Duodenal mucosa (tissue), 2 donors: ENCODE measurements around the gene MRPL16.
"Not testable (repeated sequence)": the region's sequence is repeated elsewhere in the genome, so short reads cannot be mapped to it uniquely, and the experiment has no call there.

Experiments
- H3K27ac ChIP-seq: one replicate; pipeline ENCODE4 v1.7.0; 2013; ENCODE audit warnings: low read depth, low read length
- H3K27me3 ChIP-seq, 2 donors: one replicate each; pipeline ENCODE4 v1.7.0; 2013; ENCODE audit warnings: low read length in 2 of 2, control low read depth in 1 of 2; ENCODE audit not compliant: insufficient read depth in 2 of 2, control insufficient read depth in 1 of 2
- H3K36me3 ChIP-seq, 2 donors: one replicate each; pipeline ENCODE4 v1.7.0; 2013; ENCODE audit warnings: low read length in 2 of 2, control low read depth in 1 of 2; ENCODE audit not compliant: insufficient read depth in 2 of 2, control insufficient read depth in 1 of 2
- H3K4me1 ChIP-seq, 2 donors: one replicate each; pipeline ENCODE4 v1.7.0; 2013; ENCODE audit warnings: low read length in 2 of 2, control low read depth in 1 of 2; ENCODE audit not compliant: insufficient read depth in 2 of 2, control insufficient read depth in 1 of 2
- H3K4me3 ChIP-seq, 2 donors: one replicate each; pipeline ENCODE4 v1.7.0; 2013; ENCODE audit warnings: low read length in 2 of 2, low read depth in 1 of 2
- H3K9ac ChIP-seq, 2 donors: one replicate each; pipeline ENCODE4 v1.7.0; 2013; ENCODE audit warnings: low read length in 2 of 2, low read depth in 1 of 2
- H3K9me3 ChIP-seq, 2 donors: one replicate each; pipeline ENCODE4 v1.7.0; 2013; ENCODE audit warnings: low read length in 2 of 2, control low read depth in 1 of 2; ENCODE audit not compliant: control insufficient read depth in 1 of 2

Gene MRPL16

GRCh38 chr11:59845399-59845798 lies 34.8 kb upstream of the MRPL16 start, which contains the start of gene CBLIF:
CBLIF (minus strand) TSS chr11:59845499; CDS start chr11:59845453, 46 bp downstream.
- Histone ChIP-seq H3K27ac (no peak within 1 kb of the TSS), H3K36me3 (no peaks in the 10 kb centered on the region), H3K9ac (no peak within 1 kb of the TSS), H3K27me3 (no peaks in the 10 kb centered on the region), H3K4me3 (no peak within 1 kb of the TSS), H3K4me1 (peaks cover 4 to 7% of the 10 kb centered on the region in 2 donors), H3K9me3 (no peaks in the 10 kb centered on the region)

GRCh38 chr11:59842316-59842715 lies 31.7 kb upstream of the MRPL16 start:
- H3K9me3 ChIP-seq, result no peaks in the 10 kb centered on the region
- H3K4me1 ChIP-seq, result no peaks in the 10 kb centered on the region
- no peaks in the 10 kb centered on the region for H3K36me3 ChIP-seq
- no peak overlapping the region for H3K9ac ChIP-seq
- H3K4me3 ChIP-seq, result no peak overlapping the region
- H3K27ac ChIP-seq, result no peak overlapping the region
- H3K27me3 ChIP-seq, result no peaks in the 10 kb centered on the region

GRCh38 chr11:59841514-59841913 lies 30.9 kb upstream of the MRPL16 start:
- Histone ChIP-seq H3K4me1 (no peaks in the 10 kb centered on the region), H3K27ac (no peak overlapping the region), H3K36me3 (no peaks in the 10 kb centered on the region), H3K9me3 (no peaks in the 10 kb centered on the region), H3K9ac (no peak overlapping the region), H3K4me3 (no peak overlapping the region), H3K27me3 (peaks cover 0 to 3% of the 10 kb centered on the region in 2 donors)

GRCh38 chr11:59839615-59840014 lies 29.0 kb upstream of the MRPL16 start:
- Histone ChIP-seq H3K4me3 (no peak overlapping the region), H3K4me1 (no peaks in the 10 kb centered on the region), H3K9ac (no peak overlapping the region), H3K9me3 (no peaks in the 10 kb centered on the region), H3K27ac (no peak overlapping the region), H3K27me3 (peaks cover 0 to 3% of the 10 kb centered on the region in 2 donors), H3K36me3 (no peaks in the 10 kb centered on the region)

GRCh38 chr11:59833602-59834001 lies 23.0 kb upstream of the MRPL16 start:
- no peaks in the 10 kb centered on the region for H3K9me3 ChIP-seq
- no peak overlapping the region for H3K9ac ChIP-seq
- H3K36me3 ChIP-seq, result no peaks in the 10 kb centered on the region
- H3K4me1 ChIP-seq, result no peaks in the 10 kb centered on the region
- H3K4me3 ChIP-seq, result no peak overlapping the region
- no peak overlapping the region for H3K27ac ChIP-seq
- H3K27me3 ChIP-seq, result peaks cover 0 to 3% of the 10 kb centered on the region in 2 donors

GRCh38 chr11:59829358-59829757 lies 18.8 kb upstream of the MRPL16 start:
- no peaks in the 10 kb centered on the region for H3K9me3 ChIP-seq
- no peaks in the 10 kb centered on the region for H3K4me1 ChIP-seq
- no peak overlapping the region for H3K4me3 ChIP-seq
- H3K27ac ChIP-seq, result no peak overlapping the region
- H3K9ac ChIP-seq, result no peak overlapping the region
- no peaks in the 10 kb centered on the region for H3K36me3 ChIP-seq
- H3K27me3 ChIP-seq, result no peaks in the 10 kb centered on the region

GRCh38 chr11:59822989-59823566 lies 12.5 kb upstream of the MRPL16 start:
- Histone ChIP-seq H3K27ac (no peak overlapping the region), H3K4me3 (no peak overlapping the region), H3K27me3 (no peaks in the 10 kb centered on the region), H3K9me3 (no peaks in the 10 kb centered on the region), H3K4me1 (no peaks in the 10 kb centered on the region), H3K36me3 (no peaks in the 10 kb centered on the region), H3K9ac (no peak overlapping the region)

- Histone ChIP-seq H3K4me3 (no peak overlapping the region), H3K4me1 (no peaks in the 10 kb centered on the region), H3K36me3 (no peaks in the 10 kb centered on the region), H3K9ac (no peak overlapping the region), H3K27me3 (no peaks in the 10 kb centered on the region), H3K9me3 (no peaks in the 10 kb centered on the region), H3K27ac (no peak overlapping the region)
Measured at GRCh38 chr11:59818572-59818971, 8.0 kb upstream of the MRPL16 start.

GRCh38 chr11:59816434-59816833 lies 5.9 kb upstream of the MRPL16 start:
- H3K4me3 ChIP-seq, H3K27me3 ChIP-seq, H3K9ac ChIP-seq, H3K4me1 ChIP-seq, H3K9me3 ChIP-seq, H3K36me3 ChIP-seq, H3K27ac ChIP-seq: not testable (repeated sequence)

DNA sequence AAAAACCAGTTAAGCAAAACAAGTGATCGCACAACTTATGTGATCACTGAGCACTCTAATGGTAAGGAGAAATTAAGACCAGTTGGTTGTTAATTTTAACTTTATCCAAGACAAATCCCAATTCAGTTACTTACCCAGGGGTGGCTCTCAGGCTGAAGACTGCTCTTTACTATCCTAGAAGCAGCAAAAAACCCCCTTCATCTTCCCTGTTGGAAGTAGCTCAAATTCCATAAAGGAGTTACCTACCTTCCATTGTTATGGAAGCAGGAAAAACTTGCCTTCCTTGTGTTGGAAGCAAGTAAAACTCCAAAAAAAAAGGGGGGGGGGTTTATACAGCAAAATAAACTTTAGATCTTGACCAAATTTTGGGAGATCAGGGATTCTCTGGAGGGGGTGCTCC lies 5.2 kb upstream of the MRPL16 start:
- no peak overlapping the region for H3K9ac ChIP-seq

DNA sequence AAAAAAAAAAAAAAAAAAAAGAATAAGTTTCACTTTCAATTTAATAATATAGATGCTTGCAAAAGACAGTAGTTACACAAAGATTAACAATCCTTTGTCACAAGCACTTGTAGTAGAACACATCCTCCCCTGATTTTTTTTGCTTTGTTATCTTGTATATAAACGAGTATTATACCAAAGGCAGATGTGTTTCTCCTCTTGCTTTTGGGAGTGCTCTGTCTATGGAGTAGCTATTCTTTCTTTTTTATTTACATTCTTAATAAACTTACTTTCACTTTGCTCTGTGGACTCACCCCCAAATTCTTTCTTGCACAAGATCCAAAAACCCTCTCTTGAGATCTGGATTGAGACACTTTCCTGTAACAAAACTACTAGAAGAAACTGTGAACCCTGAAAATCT lies 3.4 kb upstream of the MRPL16 start:
- Histone ChIP-seq H3K4me1 (peaks cover 5% of the 10 kb centered on the region in 2 donors), H3K9me3 (no peaks in the 10 kb centered on the region), H3K27me3 (no peaks in the 10 kb centered on the region), H3K4me3 (no peak overlapping the region), H3K9ac (no peak overlapping the region), H3K36me3 (no peaks in the 10 kb centered on the region), H3K27ac (no peak overlapping the region)

More for the DNA sequence above, 5.2 kb upstream of the MRPL16 start:
- H3K36me3 ChIP-seq, result no peaks in the 10 kb centered on the region
- H3K27me3 ChIP-seq, result no peaks in the 10 kb centered on the region
- H3K9me3 ChIP-seq, result no peaks in the 10 kb centered on the region
- H3K4me1 ChIP-seq, result peaks cover 0 to 4% of the 10 kb centered on the region in 2 donors
- H3K27ac ChIP-seq, result no peak overlapping the region
- H3K4me3 ChIP-seq, result no peak overlapping the region
